Neural cell (in vitro differentiated cells): ENCODE data around the gene PBRM1. TPM values are rescaled to one million over a fixed set of nuclear protein-coding genes. Genes with fewer than 3 reads are reported as not detected.

Source experiments
- H2AFZ ChIP-seq: fragments of 200-600, 300-800 bp; sonication (generic), shearing (Covaris generic); 2 replicates; pipeline ENCODE4 v1.6.0; 2014; ENCODE audit warnings: low read depth, mild to moderate bottlenecking, antibody characterized with exemption, low read length, moderate library complexity
- H3F3A ChIP-seq: fragments of 200-600 bp; shearing (Covaris generic); 2 replicates; pipeline ENCODE4 v1.6.1; 2016; ENCODE audit warnings: mild to moderate bottlenecking, moderate library complexity, mixed read lengths, antibody characterized with exemption, low read length; ENCODE audit not compliant: insufficient read depth, poor library complexity, severe bottlenecking
- H3K27ac ChIP-seq: fragments of 200-600, 300-800 bp; sonication (generic), shearing (Covaris generic); 2 replicates; pipeline ENCODE4 v1.5.1; 2014; ENCODE audit warnings: mild to moderate bottlenecking, low read length, moderate library complexity
- H3K27me3 ChIP-seq: fragments of 300-800, 200-600 bp; sonication (generic), shearing (Covaris generic); 2 replicates; pipeline ENCODE4 v1.6.0; 2014; ENCODE audit warnings: mild to moderate bottlenecking, low read depth, low read length, moderate library complexity; ENCODE audit not compliant: insufficient read depth
- H3K36me3 ChIP-seq: fragments of 300-800, 200-600 bp; sonication (generic), shearing (Covaris generic); 2 replicates; pipeline ENCODE4 v1.5.1; 2014; ENCODE audit warnings: mild to moderate bottlenecking, antibody characterized with exemption, low read length, moderate library complexity; ENCODE audit not compliant: insufficient read depth
- H3K4me2 ChIP-seq: fragments of 300-800, 200-600 bp; sonication (generic), shearing (Covaris generic); 2 replicates; pipeline ENCODE4 v1.6.0; 2014; ENCODE audit warnings: mild to moderate bottlenecking, low read length
- H3K4me3 ChIP-seq: fragments of 300-800, 200-600 bp; sonication (generic), shearing (Covaris generic); 2 replicates; pipeline ENCODE4 v1.5.1; 2014; ENCODE audit warnings: mild to moderate bottlenecking, low read length, moderate library complexity
- H3K79me2 ChIP-seq: fragments of 200-600 bp; shearing (Covaris generic); replicated peaks from 2 replicates; pipeline ENCODE4 v1.6.0; 2014; ENCODE audit warnings: mild to moderate bottlenecking, low read length, moderate library complexity; ENCODE audit not compliant: insufficient read depth
- H3K9ac ChIP-seq: fragments of 300-800, 200-600 bp; sonication (generic), shearing (Covaris generic); 2 replicates; pipeline ENCODE4 v1.6.1; 2016; ENCODE audit warnings: mild to moderate bottlenecking, low read length, mixed read lengths
- H3K9me2 ChIP-seq: fragments of 200-600 bp; shearing (Covaris generic); 2 replicates; pipeline ENCODE4 v1.6.1; 2016; ENCODE audit warnings: mild to moderate bottlenecking, low read length, mixed read lengths; ENCODE audit not compliant: insufficient read depth
- H3K9me3 ChIP-seq: fragments of 200-600, 300-800 bp; sonication (generic), shearing (Covaris generic); 2 replicates; pipeline ENCODE4 v1.6.1; 2016; ENCODE audit warnings: mild to moderate bottlenecking, mixed run types, low read length, moderate library complexity, mixed read lengths
- H4K20me1 ChIP-seq: fragments of 200-600 bp; shearing (Covaris generic); 2 replicates; pipeline ENCODE4 v1.6.1; 2016; ENCODE audit warnings: mild to moderate bottlenecking, mixed run types; ENCODE audit not compliant: insufficient read depth
- CTCF ChIP-seq: fragments of 450-650 bp; IDR thresholded peaks from 2 replicates; pipeline ENCODE4 v1.5.1; 2014; ENCODE audit warnings: antibody characterized with exemption, mild to moderate bottlenecking, moderate library complexity; ENCODE audit not compliant: poor library complexity, severe bottlenecking
- EP300 ChIP-seq: fragments of 450-650 bp; conservative IDR thresholded peaks from 2 replicates; pipeline ENCODE4 v1.6.1; 2014; ENCODE audit warnings: antibody characterized with exemption, mild to moderate bottlenecking, moderate library complexity; ENCODE audit not compliant: poor library complexity, severe bottlenecking
- EZH2 ChIP-seq: fragments of 200-600, 300-800 bp; shearing (Covaris generic), sonication (generic); IDR thresholded peaks from 2 replicates; pipeline ENCODE4 v1.6.1; 2014; ENCODE audit warnings: antibody characterized with exemption, low read length, borderline replicate concordance, mild to moderate bottlenecking; ENCODE audit not compliant: insufficient read depth, poor library complexity, severe bottlenecking
- MXI1 ChIP-seq: fragments of 450-650 bp; conservative IDR thresholded peaks from 2 replicates; pipeline ENCODE4 v1.6.1; 2014; ENCODE audit warnings: antibody characterized with exemption, mild to moderate bottlenecking; ENCODE audit not compliant: poor library complexity, severe bottlenecking
- POLR2AphosphoS5 ChIP-seq: IDR thresholded peaks from 2 replicates; pipeline ENCODE4 v1.6.1; 2012
- RAD21 ChIP-seq: fragments of 450-650 bp; conservative IDR thresholded peaks from 2 replicates; pipeline ENCODE4 v1.6.1; 2014; ENCODE audit warnings: antibody characterized with exemption, mild to moderate bottlenecking, moderate library complexity
- REST ChIP-seq: IDR thresholded peaks from 2 replicates; pipeline ENCODE4 v1.6.1; 2012; ENCODE audit warnings: borderline replicate concordance
- SMC3 ChIP-seq: fragments of 450-650 bp; conservative IDR thresholded peaks from 2 replicates; pipeline ENCODE4 v1.6.1; 2014; ENCODE audit warnings: antibody characterized with exemption, mild to moderate bottlenecking, moderate library complexity; ENCODE audit not compliant: poor library complexity
- TAF1 ChIP-seq: IDR thresholded peaks from 2 replicates; pipeline ENCODE4 v1.6.1; 2012; ENCODE audit warnings: low read depth
- polyA plus RNA-seq: library from polyadenylated mRNA; depleted of rRNA; stranded (reverse); fragments of >200 nt; gene quantifications from 2 replicates; pipeline ENCODE4 v1.2.3, GENCODE V29; 2014

The PBRM1 gene
- polyA plus RNA-seq, 1 donor from 2014 or later = 66.6 TPM

DNA sequence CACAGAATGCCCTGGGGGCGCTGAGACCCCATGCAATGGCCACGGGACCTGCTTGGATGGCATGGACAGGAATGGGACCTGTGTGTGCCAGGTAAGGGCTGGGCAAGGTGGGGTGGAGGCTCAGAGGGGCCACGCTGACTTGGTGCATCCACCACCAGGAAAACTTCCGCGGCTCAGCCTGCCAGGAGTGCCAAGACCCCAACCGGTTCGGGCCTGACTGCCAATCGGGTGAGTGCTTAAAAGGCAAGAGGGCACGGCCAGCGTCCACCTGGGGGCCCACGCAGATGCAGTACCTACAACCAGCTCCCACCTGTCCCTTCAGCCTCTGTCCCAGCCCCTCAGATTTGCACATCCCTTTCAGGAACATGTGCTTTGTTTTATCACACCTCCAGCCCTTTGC lies 183.7 kb downstream of the PBRM1 start:
- no peaks in the 10 kb centered on the region for H3K36me3 ChIP-seq
- H3K9me2 ChIP-seq = no peaks in the 10 kb centered on the region
- no peaks in the 10 kb centered on the region for H3K79me2 ChIP-seq
- H3K27ac ChIP-seq = no peak overlapping the region
- H3F3A ChIP-seq = no peaks in the 10 kb centered on the region
- H3K27me3 ChIP-seq = no peaks in the 10 kb centered on the region
- no peak overlapping the region for H3K4me3 ChIP-seq
- H3K9me3 ChIP-seq = no peaks in the 10 kb centered on the region
- H2AFZ ChIP-seq = no peak overlapping the region
- no peak overlapping the region for H3K4me2 ChIP-seq
- no peaks in the 10 kb centered on the region for H4K20me1 ChIP-seq
- TF ChIP-seq CTCF (no peak), REST (no peak), POLR2AphosphoS5 (no peak), EP300 (no peak), TAF1 (no peak)
- no peak overlapping the region for H3K9ac ChIP-seq

DNA sequence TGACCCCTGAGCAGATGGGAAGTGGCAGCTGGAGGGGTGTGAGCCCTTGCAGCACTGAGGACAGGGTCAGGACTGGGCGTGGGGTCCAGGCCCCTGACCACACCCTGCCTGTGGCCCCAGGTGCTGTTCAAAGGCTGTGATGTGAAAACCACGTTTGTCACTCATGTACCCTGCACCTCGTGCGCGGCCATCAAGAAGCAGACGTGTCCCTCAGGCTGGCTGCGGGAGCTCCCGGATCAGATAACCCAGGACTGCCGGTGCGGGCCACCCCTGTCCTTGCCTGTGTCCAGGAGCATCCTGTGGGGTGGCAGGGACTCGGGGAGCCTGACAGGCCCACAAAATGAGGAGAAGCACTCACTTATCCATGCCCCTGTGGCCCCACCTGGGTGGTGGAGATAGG lies 184.7 kb downstream of the PBRM1 start:
- Histone ChIP-seq H2AFZ (no peak overlapping the region), H3K4me2 (no peak overlapping the region), H3K36me3 (no peaks in the 10 kb centered on the region), H3K9ac (no peak overlapping the region), H3K9me2 (no peaks in the 10 kb centered on the region), H3K79me2 (no peaks in the 10 kb centered on the region), H4K20me1 (no peaks in the 10 kb centered on the region), H3K27ac (no peak overlapping the region), H3K27me3 (no peaks in the 10 kb centered on the region), H3K4me3 (no peak overlapping the region), H3F3A (no peaks in the 10 kb centered on the region), H3K9me3 (no peaks in the 10 kb centered on the region)
- TF ChIP-seq EP300 (no peak), RAD21 (no peak), SMC3 (no peak), MXI1 (no peak), EZH2 (no peak)
